HL-60 (cell line): ENCODE data around the gene PPP2R5C.

Experiments used
- DNase-seq, 2 experiments: peaks; one replicate each; pipeline ENCODE4 v3.0.0-alpha.2; 2010 to 2020; ENCODE audit warnings: low read depth in 1 of 2, low spot score in 1 of 2
- H3K27ac ChIP-seq: fragments of 250-450 bp; sonication (Bioruptor Pico); replicated peaks from 2 replicates; pipeline ENCODE4 v1.5.1; 2020; ENCODE audit warnings: mild to moderate bottlenecking, moderate library complexity
- H3K27me3 ChIP-seq: fragments of 250-450 bp; sonication (Bioruptor Pico); 2 replicates; pipeline ENCODE4 v1.5.1; 2021; ENCODE audit warnings: mild to moderate bottlenecking, moderate library complexity; ENCODE audit not compliant: insufficient read depth, poor library complexity, severe bottlenecking
- H3K4me3 ChIP-seq: replicated peaks from 2 replicates; pipeline ENCODE4 v1.5.1; 2011; ENCODE audit warnings: mild to moderate bottlenecking, control low read depth, low read length; ENCODE audit not compliant: insufficient read depth
- CTCF ChIP-seq: IDR thresholded peaks from one replicate; pipeline ENCODE4 v1.5.1; 2011; ENCODE audit warnings: low read length, control low read depth, inconsistent platforms; ENCODE audit not compliant: insufficient read depth
- GABPA ChIP-seq: IDR thresholded peaks from 2 replicates; pipeline ENCODE4 v1.6.1; 2012; ENCODE audit warnings: low read depth
- POLR2AphosphoS5 ChIP-seq: IDR thresholded peaks from 2 replicates; pipeline ENCODE4 v1.6.1; 2012; ENCODE audit warnings: low read depth
- REST ChIP-seq: IDR thresholded peaks from 2 replicates; pipeline ENCODE4 v1.6.1; 2012; ENCODE audit warnings: low read depth; ENCODE audit not compliant: insufficient replicate concordance
- SPI1 ChIP-seq: IDR thresholded peaks from 2 replicates; pipeline ENCODE4 v1.6.1; 2012; ENCODE audit warnings: low read depth, mild to moderate bottlenecking, borderline replicate concordance

The PPP2R5C gene

GRCh38 chr14:101810897-101811621 is 49.5 kb downstream of the PPP2R5C start:
- peak overlapping the region; percentile 98 for H3K27ac ChIP-seq

GRCh38 chr14:101812071-101812470 is 50.6 kb downstream of the PPP2R5C start:
- no peak for DNase-seq
- Histone ChIP-seq H3K4me3 (no peak overlapping the region), H3K27ac (no peak overlapping the region)

More at GRCh38 chr14:101810897-101811621, 49.5 kb downstream of the PPP2R5C start:
- Histone ChIP-seq H3K4me3 (peak overlapping the region; percentile 55), H3K27me3 (no peaks in the 10 kb centered on the region)
- DNase-seq = no peak
- TF ChIP-seq CTCF (no peak), GABPA (no peak), SPI1 (no peak)

GRCh38 chr14:101813171-101813759 is 51.8 kb downstream of the PPP2R5C start:
- Histone ChIP-seq H3K27me3 (no peaks in the 10 kb centered on the region), H3K27ac (no peak overlapping the region), H3K4me3 (no peak overlapping the region)
- TF ChIP-seq SPI1 (no peak), POLR2AphosphoS5 (no peak)
- no peak for DNase-seq

More at GRCh38 chr14:101812071-101812470, 50.6 kb downstream of the PPP2R5C start:
- TF ChIP-seq REST (no peak), CTCF (no peak), SPI1 (no peak)
- H3K27me3 ChIP-seq = no peaks in the 10 kb centered on the region

- TF ChIP-seq CTCF (no peak), SPI1 (no peak), GABPA (no peak), REST (no peak), POLR2AphosphoS5 (no peak)
- Histone ChIP-seq H3K27ac (no peak overlapping the region), H3K27me3 (no peaks in the 10 kb centered on the region), H3K4me3 (no peak overlapping the region)
- DNase-seq = no peak
Observed at GRCh38 chr14:101813833-101814232, 52.3 kb downstream of the PPP2R5C start.
